B cell (primary cell): ENCODE data around the gene STAG1. TPM values are rescaled to one million over a fixed set of nuclear protein-coding genes. Genes with fewer than 3 reads are reported as not detected.

ENCODE experiments used
- ATAC-seq: fragments of 200-7000 bp; cut with Tn5 transposase; one replicate; pipeline ENCODE4 v1.10.0; 2021; ENCODE audit warnings: low read depth, mild to moderate bottlenecking, moderate number of reproducible peaks, moderate library complexity
- CTCF ChIA-PET: fragments of 350-600 bp; sonication (Branson Sonifier 250); formaldehyde crosslinking; loops from one replicate; lab custom pipeline; 2021; ENCODE audit warnings: antibody characterized with exemption, inconsistent platforms; lab: Charles Lee
- POLR2A ChIA-PET: fragments of 350-600 bp; sonication (Branson Sonifier 250); formaldehyde crosslinking; loops from one replicate; lab custom pipeline; 2021; ENCODE audit warnings: antibody characterized with exemption; lab: Charles Lee
- DNase-seq: peaks from one replicate; pipeline ENCODE4 v3.0.0; 2013
- H2AFZ ChIP-seq: 2 replicates; pipeline ENCODE4 v1.6.1; 2012; ENCODE audit warnings: mild to moderate bottlenecking, low read depth, low read length; ENCODE audit not compliant: insufficient read depth, poor library complexity, severe bottlenecking
- H3K27ac ChIP-seq, 2 donors: 1 replicate in 1 of 2; 2 replicates in 1 of 2; pipeline ENCODE4 v1.5.1; 2012 to 2013; ENCODE audit warnings: low read length in 2 of 2, mild to moderate bottlenecking in 2 of 2, moderate library complexity in 1 of 2
- H3K27me3 ChIP-seq, 4 experiments: fragments of 200-600 bp in 1 of 4; sonication (generic) in 1 of 4; replicated peaks in 1 of 4; 1 replicate in 2 of 4; 2 replicates in 2 of 4; pipeline versions ENCODE4 v1.6.1 to v1.7.0; 2013 to 2016; ENCODE audit warnings: low read length in 3 of 4, mild to moderate bottlenecking in 2 of 4, mixed read lengths in 1 of 4, moderate library complexity in 1 of 4; ENCODE audit not compliant: insufficient read depth in 4 of 4, control insufficient read depth in 3 of 4; ENCODE audit errors: control extremely low read depth in 1 of 4
- H3K36me3 ChIP-seq, 2 experiments: replicated peaks in 1 of 2; 1 replicate in 1 of 2; 2 replicates in 1 of 2; pipeline versions ENCODE4 v1.6.1 to v1.7.1; 2013; ENCODE audit warnings: low read length in 1 of 2; ENCODE audit not compliant: insufficient read depth in 2 of 2, control insufficient read depth in 1 of 2; ENCODE audit errors: control extremely low read depth in 1 of 2, extremely low read depth in 1 of 2
- H3K4me1 ChIP-seq, 2 donors: fragments of 200-600 bp in 1 of 2; sonication (generic) in 1 of 2; 1 replicate in 1 of 2; 2 replicates in 1 of 2; pipeline versions ENCODE4 v1.5.1 to v1.6.1; 2013 to 2017; ENCODE audit warnings: low read length in 2 of 2; ENCODE audit not compliant: control insufficient read depth in 2 of 2, insufficient read depth in 2 of 2
- H3K4me2 ChIP-seq: replicated peaks from 2 replicates; pipeline ENCODE3; 2012; ENCODE audit warnings: mild to moderate bottlenecking, low read depth, low read length; ENCODE audit not compliant: poor library complexity, severe bottlenecking
- H3K4me3 ChIP-seq, 5 experiments: fragments of 200-600 bp in 1 of 5; sonication (generic) in 1 of 5; 1 replicate in 3 of 5; 2 replicates in 2 of 5; pipeline versions ENCODE4 v1.5.1 to v1.7.0; 2011 to 2016; ENCODE audit warnings: low read length in 4 of 5, mild to moderate bottlenecking in 4 of 5, low read depth in 2 of 5, control low read depth in 1 of 5, moderate library complexity in 1 of 5; ENCODE audit not compliant: insufficient read depth in 1 of 5; ENCODE audit errors: control extremely low read depth in 1 of 5, extremely low read depth in 1 of 5
- H3K79me2 ChIP-seq: fragments of 200-600 bp; sonication (generic); one replicate; pipeline ENCODE4 v1.6.0; 2016; ENCODE audit warnings: low read length; ENCODE audit not compliant: control insufficient read depth, insufficient read depth
- H3K9ac ChIP-seq: fragments of 200-600 bp; sonication (generic); 2 replicates; pipeline ENCODE4 v1.6.1; 2017; ENCODE audit warnings: mild to moderate bottlenecking, low read length, moderate library complexity
- H3K9me3 ChIP-seq, 3 donors: one replicate each; pipeline versions ENCODE4 v1.6.1 to v1.7.1; 2013; ENCODE audit warnings: low read length in 2 of 3; ENCODE audit not compliant: control insufficient read depth in 2 of 3, insufficient read depth in 1 of 3; ENCODE audit errors: control extremely low read depth in 1 of 3
- H4K20me1 ChIP-seq: 2 replicates; pipeline ENCODE4 v1.6.0; 2012; ENCODE audit warnings: mild to moderate bottlenecking, low read length; ENCODE audit not compliant: insufficient read depth, control insufficient read depth, poor library complexity, severe bottlenecking
- H3K27ac Mint-ChIP-seq: one replicate; pipeline ENCODE4 v1.8.0; 2021; ENCODE audit warnings: mixed read lengths
- H3K27me3 Mint-ChIP-seq: one replicate; pipeline ENCODE4 v1.8.0; 2021; ENCODE audit warnings: mixed read lengths
- H3K4me1 Mint-ChIP-seq: one replicate; pipeline ENCODE4 v1.8.0; 2021; ENCODE audit warnings: mixed read lengths
- H3K4me3 Mint-ChIP-seq: one replicate; pipeline ENCODE4 v1.8.0; 2021; ENCODE audit warnings: mixed read lengths
- H3K9me3 Mint-ChIP-seq: one replicate; pipeline ENCODE4 v1.8.0; 2022; ENCODE audit warnings: mixed read lengths; ENCODE audit not compliant: insufficient read depth
- CTCF ChIP-seq: fragments of 200-600 bp; IDR thresholded peaks from one replicate; pipeline ENCODE4 v1.8.0; 2022; ENCODE audit warnings: antibody characterized with exemption, mild to moderate bottlenecking
- EZH2 ChIP-seq: IDR thresholded peaks from 2 replicates; pipeline ENCODE4 v1.6.1; 2012; ENCODE audit warnings: borderline replicate concordance, low read depth, mild to moderate bottlenecking, moderate library complexity, low read length; ENCODE audit not compliant: insufficient read depth, poor library complexity, severe bottlenecking
- WGBS: methylation state at CpG from one replicate; pipeline ENCODE4 v1.1.5; 2013; ENCODE audit warnings: missing lambda C conversion rate; ENCODE audit not compliant: insufficient coverage; 5-methylcytosine and 5-hydroxymethylcytosine counted together
- intact Hi-C: fragments of 100-400 bp; cut with micrococcal nuclease; formaldehyde crosslinking; loops from one replicate; pipeline ENCODE4 v1.10.0; 2022
- polyA plus RNA-seq: library from polyadenylated mRNA; depleted of rRNA; stranded (reverse); fragments of >200 nt; gene quantifications from 2 replicates; pipeline ENCODE4 v1.2.3, GENCODE V29; 2012
- total RNA-seq, 2 donors: library from RNA; stranded (reverse); fragments of 120-200 nt in 1 of 2; gene quantifications; 1 replicate in 1 of 2; 2 replicates in 1 of 2; pipeline versions ENCODE4 v1.2.3 to v1.2.4, GENCODE V29; 2013 to 2022

The STAG1 gene
- total and polyA plus RNA-seq, 2 donors (not counting 1 experiment from before 2014, with no cell fraction given) = 9.2 to 77.0 TPM

GRCh38 chr3:136434429-136434828 is 317.7 kb downstream of the STAG1 start:
- Histone ChIP-seq H2AFZ (no peak overlapping the region), H3K79me2 (no peaks in the 10 kb centered on the region), H3K4me3 (no peak overlapping the region), H3K4me2 (no peak overlapping the region), H3K9ac (no peak overlapping the region), H3K36me3 (peaks cover 5% of the 10 kb centered on the region in 2 experiments), H3K27me3 (no peaks in the 10 kb centered on the region), H4K20me1 (no peaks in the 10 kb centered on the region), H3K9me3 (no peaks in the 10 kb centered on the region), H3K4me1 (no peaks in the 10 kb centered on the region), H3K27ac (no peak overlapping the region)
- Mint-ChIP-seq H3K4me3 (no peak overlapping the region), H3K9me3 (no peaks in the 10 kb centered on the region), H3K4me1 (no peaks in the 10 kb centered on the region), H3K27ac (no peak overlapping the region), H3K27me3 (no peaks in the 10 kb centered on the region)
- CTCF ChIA-PET = no interaction called here
- DNase-seq (no peak), ATAC-seq (no peak)
- TF ChIP-seq CTCF = no peak
- TF ChIP-seq EZH2 = no peak
- intact Hi-C loops = no loop called here
- WGBS = 80% methylated on average over 1 of the region's 2 CpGs
- POLR2A ChIA-PET = no interaction called here

GRCh38 chr3:136432685-136433084 is 319.5 kb downstream of the STAG1 start:
- DNase-seq (no peak), ATAC-seq (no peak)
- no peaks in the 10 kb centered on the region for H3K4me1 ChIP-seq
- no peaks in the 10 kb centered on the region for H3K9me3 ChIP-seq
- no peak overlapping the region for H2AFZ ChIP-seq
- ChIA-PET CTCF (no interaction called here), POLR2A (no interaction called here)
- H4K20me1 ChIP-seq = no peaks in the 10 kb centered on the region
- no peak overlapping the region for H3K4me2 ChIP-seq
- intact Hi-C loops = no loop called here
- Mint-ChIP-seq H3K4me1 (no peaks in the 10 kb centered on the region), H3K27me3 (no peaks in the 10 kb centered on the region), H3K4me3 (no peak overlapping the region), H3K27ac (no peak overlapping the region), H3K9me3 (no peaks in the 10 kb centered on the region)
- no peak overlapping the region for H3K4me3 ChIP-seq
- H3K36me3 ChIP-seq = peaks cover 5 to 6% of the 10 kb centered on the region in 2 experiments
- no peak for TF ChIP-seq EZH2
- TF ChIP-seq CTCF = no peak
- H3K27ac ChIP-seq = no peak overlapping the region
- no peaks in the 10 kb centered on the region for H3K79me2 ChIP-seq
- no peak overlapping the region for H3K9ac ChIP-seq
- no peaks in the 10 kb centered on the region for H3K27me3 ChIP-seq
- WGBS = 100% methylated on average over 1 of the region's 4 CpGs
